Fibroblast of lung (primary cell): Measurements from ENCODE around the gene SS18.

Experiments used
- CTCF ChIP-seq, 2 donors: IDR thresholded peaks in 1 of 2; conservative IDR thresholded peaks in 1 of 2; 1 replicate in 1 of 2; 2 replicates in 1 of 2; pipeline ENCODE4 v1.5.1; 2011 to 2012; ENCODE audit warnings: low read length in 2 of 2, control low read depth in 1 of 2, inconsistent platforms in 1 of 2, low read depth in 1 of 2, mild to moderate bottlenecking in 1 of 2
- EZH2 ChIP-seq: IDR thresholded peaks from 2 replicates; pipeline ENCODE4 v1.5.1; 2012; ENCODE audit warnings: low read length, control low read depth, mild to moderate bottlenecking; ENCODE audit errors: missing control alignments

GRCh38 chr18:26002375-26002910 lies 88.0 kb downstream of the SS18 start:
- TF ChIP-seq CTCF (conservative IDR thresholded peaks at IDR 0.05 in 1 of 2, IDR thresholded peaks at IDR 0.05 in 1 of 2; ENCODE audit: low read depth in 1 of 2, low read length in 2 of 2) = no peak
- no peak for TF ChIP-seq EZH2
